Kidney (tissue), 14 donors: ENCODE measurements around the gene CAMK1D. TPM values are rescaled to one million over a fixed set of nuclear protein-coding genes. Genes with fewer than 3 reads are reported as not detected.
"Not testable (repeated sequence)": the region's sequence is repeated elsewhere in the genome, so short reads cannot be mapped to it uniquely, and the experiment has no call there.

Experiments
- DNase-seq, 5 donors: peaks; one replicate each; pipeline ENCODE4 v3.0.0-alpha.2; 2013 to 2020
- FAIRE-seq: peaks from 2 replicates; lab custom pipeline; 2012; peaks lifted over from hg19 to GRCh38; lab: Jason Lieb, UNC
- H3K27ac ChIP-seq, 2 donors: one replicate each; pipeline ENCODE4 v1.7.0; 2013; ENCODE audit warnings: low read depth in 2 of 2, low read length in 2 of 2, inconsistent platforms in 1 of 2
- H3K27me3 ChIP-seq: one replicate; pipeline ENCODE4 v1.7.1; 2013; ENCODE audit warnings: low read length, inconsistent platforms; ENCODE audit not compliant: control insufficient read depth, insufficient read depth
- H3K36me3 ChIP-seq, 3 donors: one replicate each; pipeline versions ENCODE4 v1.7.0 to v1.7.1; 2013; ENCODE audit warnings: low read length in 3 of 3, control low read depth in 1 of 3, inconsistent platforms in 1 of 3; ENCODE audit not compliant: insufficient read depth in 3 of 3, control insufficient read depth in 2 of 3
- H3K4me1 ChIP-seq, 3 donors: one replicate each; pipeline versions ENCODE4 v1.7.0 to v1.7.1; 2013; ENCODE audit warnings: low read length in 3 of 3, inconsistent platforms in 1 of 3, low read depth in 1 of 3; ENCODE audit not compliant: control insufficient read depth in 2 of 3, insufficient read depth in 2 of 3
- H3K4me3 ChIP-seq, 3 donors: one replicate each; pipeline versions ENCODE4 v1.7.0 to v1.8.1; 2013; ENCODE audit warnings: low read length in 3 of 3, control low read depth in 1 of 3, inconsistent platforms in 1 of 3
- H3K9ac ChIP-seq, 3 donors: one replicate each; pipeline versions ENCODE4 v1.7.0 to v1.7.1; 2013; ENCODE audit warnings: low read length in 3 of 3, control low read depth in 1 of 3, inconsistent platforms in 1 of 3
- H3K9me3 ChIP-seq, 3 donors: one replicate each; pipeline versions ENCODE4 v1.7.0 to v1.7.1; 2013; ENCODE audit warnings: low read length in 3 of 3, control low read depth in 1 of 3, inconsistent platforms in 1 of 3; ENCODE audit not compliant: control insufficient read depth in 2 of 3, insufficient read depth in 1 of 3
- CTCF ChIP-seq: IDR thresholded peaks from 3 replicates; pipeline ENCODE4 v1.5.1; 2012; ENCODE audit warnings: mild to moderate bottlenecking, moderate library complexity, borderline replicate concordance; ENCODE audit not compliant: insufficient read depth; ENCODE audit errors: extremely low read depth
- intact Hi-C: fragments of 100-400 bp; cut with DNase I; formaldehyde crosslinking; loops from one replicate; pipeline ENCODE4 v1.11.1; 2022
- polyA plus RNA-seq: library from polyadenylated mRNA; stranded (reverse); fragments of 350-450 nt; fragmentation: Illumina TruSeq; extraction: RNeasy Lipid Tissue Mini Kit (QIAGEN cat#74804); gene quantifications from one replicate; pipeline ENCODE4 v1.2.3, GENCODE V29; 2014; ENCODE audit warnings: low read depth, low replicate concordance; ENCODE audit not compliant: insufficient read depth
- total RNA-seq: library from RNA; stranded (reverse); fragmentation: NEBNext Ultra II Directional; extraction: Animal tissue kit (Norgen Biotek cat#: 25700); gene quantifications from one replicate; pipeline ENCODE4 v1.2.1, GENCODE V29; 2021
- donor health status: control.
- donor health status: control.
- donor health status: control.
- donor health status: control.
- donor health status: control.
- donor health status: DM: yes; HTN: yes; CAD: no.
- donor health status: Normal renal cell carcinoma (clear cell type).

Gene CAMK1D
- total and polyA plus RNA-seq, 2 donors from 2014 or later: 1.1 to 13.7 TPM

GRCh38 chr10:12806228-12807095 lies 457.1 kb downstream of the CAMK1D start:
- FAIRE-seq (no peak), DNase-seq (no peak)
- H3K9ac ChIP-seq: no peak overlapping the region
- H3K27ac ChIP-seq: no peak overlapping the region
- H3K36me3 ChIP-seq: no peaks in the 10 kb centered on the region
- peaks cover 0 to 4% (median 0%) of the 10 kb centered on the region in 3 donors for H3K9me3 ChIP-seq
- H3K4me1 ChIP-seq: no peaks in the 10 kb centered on the region
- intact Hi-C loops: no loop called here
- no peak overlapping the region for H3K4me3 ChIP-seq
- no peak for TF ChIP-seq CTCF
- no peaks in the 10 kb centered on the region for H3K27me3 ChIP-seq

GRCh38 chr10:12807096-12807755 lies 457.9 kb downstream of the CAMK1D start:
- H3K9ac ChIP-seq: no peak overlapping the region
- FAIRE-seq: no peak

GRCh38 chr10:12808014-12808613 lies 458.8 kb downstream of the CAMK1D start:
- no peak for TF ChIP-seq CTCF
- H3K9ac ChIP-seq: no peak overlapping the region
- FAIRE-seq (no peak), DNase-seq (peak in 1 of 5 donors; percentile 36)
- H3K27me3 ChIP-seq: no peaks in the 10 kb centered on the region
- H3K27ac ChIP-seq: no peak overlapping the region
- peaks cover 0 to 4% (median 0%) of the 10 kb centered on the region in 3 donors for H3K9me3 ChIP-seq
- H3K36me3 ChIP-seq: no peaks in the 10 kb centered on the region
- intact Hi-C loops: no loop called here
- no peaks in the 10 kb centered on the region for H3K4me1 ChIP-seq
- H3K4me3 ChIP-seq: no peak overlapping the region

More at GRCh38 chr10:12807096-12807755, 457.9 kb downstream of the CAMK1D start:
- intact Hi-C loops: no loop called here
- peaks cover 0 to 4% (median 0%) of the 10 kb centered on the region in 3 donors for H3K9me3 ChIP-seq
- H3K27ac ChIP-seq: no peak overlapping the region
- no peak for TF ChIP-seq CTCF
- no peak overlapping the region for H3K4me3 ChIP-seq
- no peaks in the 10 kb centered on the region for H3K4me1 ChIP-seq
- H3K36me3 ChIP-seq: no peaks in the 10 kb centered on the region
- DNase-seq: peak in 1 of 5 donors; percentile 35
- no peaks in the 10 kb centered on the region for H3K27me3 ChIP-seq

- H3K4me3 ChIP-seq, H3K4me1 ChIP-seq, H3K9ac ChIP-seq, FAIRE-seq, H3K36me3 ChIP-seq, intact Hi-C loops, H3K27me3 ChIP-seq, H3K27ac ChIP-seq, DNase-seq: not testable (repeated sequence)
- H3K9me3 ChIP-seq: peaks cover 0 to 14% (median 0%) of the 10 kb centered on the region in 3 donors
Observed at GRCh38 chr10:12810046-12810445, 460.7 kb downstream of the CAMK1D start.
